K562 (cell line): Measurements from ENCODE around the gene C7orf25. TPM values are rescaled to one million over a fixed set of nuclear protein-coding genes. Genes with fewer than 3 reads are reported as not detected.

Source experiments
- CBFA2T2 ChIP-seq: fragments of 450-650 bp; conservative IDR thresholded peaks from 2 replicates; pipeline ENCODE4 v1.6.1; 2017; ENCODE audit warnings: mild to moderate bottlenecking
- DIDO1 ChIP-seq: fragments of 450-650 bp; IDR thresholded peaks from 2 replicates; pipeline ENCODE4 v1.6.1; 2016; ENCODE audit warnings: low read depth, missing biosample characterization, missing genetic modification characterization
- ESRRA ChIP-seq: fragments of 450-650 bp; IDR thresholded peaks from 2 replicates; pipeline ENCODE4 v1.6.1; 2014; ENCODE audit warnings: low read depth, mild to moderate bottlenecking, moderate library complexity, borderline replicate concordance
- GABPB1 ChIP-seq: sonication (generic); formaldehyde crosslinking; IDR thresholded peaks from 2 replicates; pipeline ENCODE4 v1.8.0; 2022; ENCODE audit warnings: mild to moderate bottlenecking, missing genetic modification reagents
- GATAD2B ChIP-seq: fragments of 450-650 bp; IDR thresholded peaks from 2 replicates; pipeline ENCODE4 v1.6.1; 2017; ENCODE audit warnings: mild to moderate bottlenecking, borderline replicate concordance
- GTF3C2 ChIP-seq: IDR thresholded peaks from 3 replicates; pipeline ENCODE4 v1.6.1; 2011; ENCODE audit warnings: borderline replicate concordance, mild to moderate bottlenecking, moderate library complexity; ENCODE audit not compliant: insufficient read length; ENCODE audit errors: extremely low read depth
- HDAC8 ChIP-seq: fragments of 450-650 bp; IDR thresholded peaks from 2 replicates; pipeline ENCODE4 v1.6.1; 2016; ENCODE audit warnings: mild to moderate bottlenecking, missing genetic modification characterization, moderate library complexity, missing compliant biosample characterization
- MEF2A ChIP-seq: IDR thresholded peaks from 2 replicates; pipeline ENCODE4 v1.6.1; 2011; ENCODE audit warnings: low read depth, mild to moderate bottlenecking, low read length, moderate library complexity; ENCODE audit not compliant: control insufficient read depth
- NFYB ChIP-seq: IDR thresholded peaks from 2 replicates; pipeline ENCODE4 v1.6.1; 2011; ENCODE audit warnings: mild to moderate bottlenecking, moderate library complexity; ENCODE audit not compliant: insufficient read length; ENCODE audit errors: extremely low read depth
- RAD51 ChIP-seq: fragments of 450-650 bp; IDR thresholded peaks from 2 replicates; pipeline ENCODE4 v1.7.1; 2016; ENCODE audit warnings: low read depth, mild to moderate bottlenecking, borderline replicate concordance
- RB1 ChIP-seq: fragments of 450-650 bp; IDR thresholded peaks from 2 replicates; pipeline ENCODE4 v1.6.1; 2017; ENCODE audit warnings: low read depth, mild to moderate bottlenecking
- THRB ChIP-seq: fragments of 450-650 bp; formaldehyde crosslinking; conservative IDR thresholded peaks from 2 replicates; pipeline ENCODE4 v1.4.0; 2022; ENCODE audit warnings: mild to moderate bottlenecking, missing genetic modification characterization
- ZBED1 ChIP-seq: IDR thresholded peaks from 2 replicates; pipeline ENCODE4 v1.6.1; 2014
- ZBTB49 ChIP-seq: sonication (generic); formaldehyde crosslinking; IDR thresholded peaks from 2 replicates; pipeline ENCODE4 v1.8.0; 2022; ENCODE audit warnings: missing genetic modification reagents, mild to moderate bottlenecking, borderline replicate concordance
- ZFP36 ChIP-seq: fragments of 150-350 bp; IDR thresholded peaks from 2 replicates; pipeline ENCODE4 v1.6.1; 2018; ENCODE audit warnings: low read length, low read depth; ENCODE audit not compliant: partially characterized antibody
- ZNF830 ChIP-seq: fragments of 250-450 bp; sonication (Bioruptor Pico); IDR thresholded peaks from 2 replicates; pipeline ENCODE4 v1.5.0; 2021; ENCODE audit warnings: mild to moderate bottlenecking
- polyA plus RNA-seq, 8 experiments: library from polyadenylated mRNA; depleted of rRNA in 4 of 8; stranded (reverse) in 5 of 8; unstranded in 3 of 8; fragments of >200 nt; fragmentation: Nextera tagmentation in 2 of 8; fragmentation: Illumina TruSeq in 1 of 8; extraction: Ambion mirVana in 2 of 8; extraction: Trizol in 1 of 8; gene quantifications; 2 replicates each; pipeline versions ENCODE4 v1.2.1 to v1.2.3, GENCODE V29; 2011 to 2014; ENCODE audit warnings: inconsistent platforms in 1 of 8, missing spikeins in 1 of 8
- total RNA-seq, 7 experiments: library from RNA; depleted of rRNA in 6 of 7; stranded (reverse); fragments of >200 nt in 6 of 7; fragmentation: Illumina TruSeq in 2 of 7; extraction: Trizol in 2 of 7; gene quantifications; 2 replicates each; pipeline versions ENCODE4 v1.2.1 to v1.2.3, GENCODE V29; 2011 to 2021; ENCODE audit warnings: low replicate concordance in 1 of 7
- TF ChIP-seq, protein P1 (sequence below): sonication (generic); formaldehyde crosslinking; IDR thresholded peaks from 2 replicates; pipeline ENCODE4 v1.8.0; 2022; ENCODE audit warnings: mild to moderate bottlenecking, low read depth, missing genetic modification reagents
- TF ChIP-seq, protein P2 (sequence below): IDR thresholded peaks from 2 replicates; pipeline ENCODE4 v1.6.1; 2016; ENCODE audit warnings: missing genetic modification characterization, missing compliant biosample characterization

Gene C7orf25
- total and polyA plus RNA-seq, 9 of the 15 experiments (the other 6 are each of a cell fraction or from before 2014, with no cell fraction given) = 1.2 to 4.7 (median 1.9) TPM

DNA sequence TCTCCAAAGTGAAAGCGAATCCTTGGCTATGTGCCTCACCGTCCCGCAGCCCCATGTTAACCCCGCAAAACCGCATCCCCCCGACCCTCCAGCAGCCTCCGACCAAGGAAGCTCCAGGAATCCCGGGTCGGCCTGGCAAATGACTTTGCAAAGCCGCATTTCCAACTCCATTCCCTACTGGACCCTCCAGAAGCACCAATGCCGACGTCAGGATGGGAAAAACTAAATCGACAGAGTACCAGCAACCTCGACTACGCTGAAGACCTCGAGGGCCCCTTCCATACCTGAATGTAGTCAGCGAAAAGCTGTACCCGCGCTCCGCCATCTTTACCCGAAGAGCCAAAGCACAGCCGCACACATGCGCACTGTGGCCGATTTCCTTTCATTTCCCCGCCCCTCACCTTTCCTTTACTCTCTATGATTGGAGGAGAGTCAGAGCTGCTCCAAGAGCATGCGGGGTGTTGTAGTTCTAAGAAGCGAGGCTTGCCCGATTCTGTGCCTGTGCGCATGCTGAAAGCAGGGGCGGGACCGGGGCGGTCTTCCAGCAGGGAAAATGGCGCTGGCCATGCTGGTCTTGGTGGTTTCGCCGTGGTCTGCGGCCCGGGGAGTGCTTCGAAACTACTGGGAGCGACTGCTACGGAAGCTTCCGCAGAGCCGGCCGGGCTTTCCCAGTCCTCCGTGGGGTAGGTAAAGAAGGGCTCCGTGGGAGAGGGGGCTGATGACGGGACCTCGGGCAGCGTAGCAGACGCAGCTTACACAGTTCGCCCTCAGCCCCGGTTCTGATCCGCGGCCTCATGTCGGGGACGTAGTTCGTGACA lies 20.2 kb upstream of the C7orf25 start, which contains the start of the genes MRPL32 and PSMA2 (continued):
- TF ChIP-seq ZBTB49 (CRISPR knock-in tag) (no peak), GABPB1 (CRISPR knock-in tag) (no peak; the same call in none of the 2 replicates), NFYB (no peak), ZNF830 (CRISPR knock-in tag) (no peak), THRB (CRISPR knock-in tag) (no peak), RAD51 (no peak), DIDO1 (tag) (no peak), GATAD2B (no peak), RB1 (peak; percentile 51), ESRRA (no peak), HDAC8 (tag) (no peak), ZBED1 (no peak), ZFP36 (no peak), GTF3C2 (no peak), CBFA2T2 (no peak), MEF2A (no peak)
- TF ChIP-seq, protein P1, sequence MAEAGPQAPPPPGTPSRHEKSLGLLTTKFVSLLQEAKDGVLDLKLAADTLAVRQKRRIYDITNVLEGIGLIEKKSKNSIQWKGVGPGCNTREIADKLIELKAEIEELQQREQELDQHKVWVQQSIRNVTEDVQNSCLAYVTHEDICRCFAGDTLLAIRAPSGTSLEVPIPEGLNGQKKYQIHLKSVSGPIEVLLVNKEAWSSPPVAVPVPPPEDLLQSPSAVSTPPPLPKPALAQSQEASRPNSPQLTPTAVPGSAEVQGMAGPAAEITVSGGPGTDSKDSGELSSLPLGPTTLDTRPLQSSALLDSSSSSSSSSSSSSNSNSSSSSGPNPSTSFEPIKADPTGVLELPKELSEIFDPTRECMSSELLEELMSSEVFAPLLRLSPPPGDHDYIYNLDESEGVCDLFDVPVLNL (CRISPR knock-in tag) = no peak
- TF ChIP-seq, protein P2, sequence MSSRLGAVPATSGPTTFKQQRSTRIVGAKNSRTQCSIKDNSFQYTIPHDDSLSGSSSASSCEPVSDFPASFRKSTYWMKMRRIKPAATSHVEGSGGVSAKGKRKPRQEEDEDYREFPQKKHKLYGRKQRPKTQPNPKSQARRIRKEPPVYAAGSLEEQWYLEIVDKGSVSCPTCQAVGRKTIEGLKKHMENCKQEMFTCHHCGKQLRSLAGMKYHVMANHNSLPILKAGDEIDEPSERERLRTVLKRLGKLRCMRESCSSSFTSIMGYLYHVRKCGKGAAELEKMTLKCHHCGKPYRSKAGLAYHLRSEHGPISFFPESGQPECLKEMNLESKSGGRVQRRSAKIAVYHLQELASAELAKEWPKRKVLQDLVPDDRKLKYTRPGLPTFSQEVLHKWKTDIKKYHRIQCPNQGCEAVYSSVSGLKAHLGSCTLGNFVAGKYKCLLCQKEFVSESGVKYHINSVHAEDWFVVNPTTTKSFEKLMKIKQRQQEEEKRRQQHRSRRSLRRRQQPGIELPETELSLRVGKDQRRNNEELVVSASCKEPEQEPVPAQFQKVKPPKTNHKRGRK (tag) = no peak
